Heart right ventricle (tissue), 16 donors: ENCODE data around the gene RIMKLB. TPM values are rescaled to one million over a fixed set of nuclear protein-coding genes. Genes with fewer than 3 reads are reported as not detected.
"Not testable (repeated sequence)": the region's sequence is repeated elsewhere in the genome, so short reads cannot be mapped to it uniquely, and the experiment has no call there.

ENCODE experiments used
- ATAC-seq, 8 donors: fragments of 200-7000 bp; cut with Tn5 transposase; one replicate each; pipeline ENCODE4 v1.9.1; 2020; ENCODE audit warnings: mild to moderate bottlenecking in 8 of 8, moderate library complexity in 8 of 8, moderate number of reproducible peaks in 1 of 8
- DNase-seq, 2 donors: peaks; one replicate each; pipeline ENCODE4 v3.0.0-alpha.2; 2020
- H3K27ac ChIP-seq, 10 donors: fragments of 200-600 bp; sonication (generic) in 2 of 10; one replicate each; pipeline versions ENCODE4 v1.5.0 to v1.8.0; 2020 to 2022; ENCODE audit warnings: mild to moderate bottlenecking in 3 of 10
- H3K27me3 ChIP-seq, 7 donors: fragments of 200-600 bp; one replicate each; pipeline ENCODE4 v1.8.0; 2021 to 2022; ENCODE audit warnings: mild to moderate bottlenecking in 2 of 7
- H3K36me3 ChIP-seq, 9 donors: fragments of 200-600 bp; sonication (generic) in 1 of 9; one replicate each; pipeline versions ENCODE4 v1.5.0 to v1.8.0; 2020 to 2022; ENCODE audit warnings: mild to moderate bottlenecking in 2 of 9
- H3K4me1 ChIP-seq, 9 donors: fragments of 200-600 bp; sonication (generic) in 1 of 9; one replicate each; pipeline versions ENCODE4 v1.5.0 to v1.8.0; 2020 to 2022; ENCODE audit warnings: mild to moderate bottlenecking in 4 of 9
- H3K4me3 ChIP-seq, 10 donors: fragments of 200-600 bp; sonication (generic) in 2 of 10; one replicate each; pipeline versions ENCODE4 v1.5.0 to v1.8.0; 2020 to 2022; ENCODE audit warnings: mild to moderate bottlenecking in 7 of 10, moderate library complexity in 2 of 10
- H3K9me3 ChIP-seq, 11 donors: fragments of 200-600 bp in 10 of 11; sonication (generic) in 2 of 11; one replicate each; pipeline versions ENCODE4 v1.5.0 to v1.8.0; 2013 to 2022; ENCODE audit warnings: mild to moderate bottlenecking in 2 of 11, control low read depth in 1 of 11, moderate library complexity in 1 of 11
- WGBS, 2 donors: extraction: QIAGEN DNeasy Blood & Tissue Kit; methylation state at CpG; one replicate each; pipeline ENCODE4 v1.1.7; 2013; ENCODE audit warnings: inconsistent platforms in 1 of 2; 5-methylcytosine and 5-hydroxymethylcytosine counted together
- intact Hi-C, 10 donors: fragments of 100-400 bp; cut with DNase I; formaldehyde crosslinking; loops; one replicate each; pipeline versions ENCODE4 v1.11.1 to v1.14.2; 2022
- polyA plus RNA-seq, 2 donors: library from polyadenylated mRNA; stranded (reverse); fragments of 200-250 nt; gene quantifications; one replicate each; pipeline ENCODE4 v1.2.3, GENCODE V29; 2013
- total RNA-seq, 10 donors: library from RNA; stranded (reverse); fragmentation: NEBNext Ultra II Directional in 3 of 10; extraction: Animal tissue kit (Norgen Biotek cat#: 25700) in 3 of 10; gene quantifications; one replicate each; pipeline versions ENCODE4 v1.2.1 to v1.2.4, GENCODE V29; 2021 to 2023
- TF ChIP-seq, protein P1 (sequence below), 9 donors: fragments of 200-600 bp; sonication (generic) in 2 of 9; IDR thresholded peaks; one replicate each; pipeline versions ENCODE4 v1.5.0 to v1.8.0; 2021 to 2022; ENCODE audit warnings: antibody characterized with exemption in 9 of 9, mild to moderate bottlenecking in 5 of 9, moderate library complexity in 1 of 9
- donor health status: Arrhythmogenic right ventricular cardiomyopathy.
- donor health status: ischemic (EF 13 %, LVEDD 7.1; RV severe dilation, severe dysfunction).
- donor health status: healthy with polysubstance abuse.
- donor health status: DM: no; HTN: yes; CAD: no.
- donor health status: DM: no; HTN: no; CAD: no.
- donor health status: ischemic (EF 25% LVEDD 6.9; RV normal size, moderate dysfunction).
- donor health status: ischemic (EF 25% LVEDD 5.7; RV mildly dilated, moderate dysfunction).
- donor health status: healthy.
- donor health status: DM: yes; HTN: yes; CAD: no.
- donor health status: Ischemic cardiomyopathy.
- donor health status: ischemic (EF 35%, LVEDD 5.7; RV mildly dilated, moderate dysfunction).
- donor health status: nonischemic (EF 11% LVEDD 7.7; RV severe dilation, severe dysfunction).
- donor health status: DM: yes; HTN: yes; CAD: no.
- donor health status: PGD.
- donor health status: ischemic (EF 29% LVEDD 5.4; RV normal size, mild dysfunction).
- donor health status: nonischemic (EF 23%, LVEDD 6.1; RV moderate dilation, normal function).

RIMKLB gene
- total and polyA plus RNA-seq, 12 donors = 7.2 to 65.9 (median 12.6) TPM

DNA sequence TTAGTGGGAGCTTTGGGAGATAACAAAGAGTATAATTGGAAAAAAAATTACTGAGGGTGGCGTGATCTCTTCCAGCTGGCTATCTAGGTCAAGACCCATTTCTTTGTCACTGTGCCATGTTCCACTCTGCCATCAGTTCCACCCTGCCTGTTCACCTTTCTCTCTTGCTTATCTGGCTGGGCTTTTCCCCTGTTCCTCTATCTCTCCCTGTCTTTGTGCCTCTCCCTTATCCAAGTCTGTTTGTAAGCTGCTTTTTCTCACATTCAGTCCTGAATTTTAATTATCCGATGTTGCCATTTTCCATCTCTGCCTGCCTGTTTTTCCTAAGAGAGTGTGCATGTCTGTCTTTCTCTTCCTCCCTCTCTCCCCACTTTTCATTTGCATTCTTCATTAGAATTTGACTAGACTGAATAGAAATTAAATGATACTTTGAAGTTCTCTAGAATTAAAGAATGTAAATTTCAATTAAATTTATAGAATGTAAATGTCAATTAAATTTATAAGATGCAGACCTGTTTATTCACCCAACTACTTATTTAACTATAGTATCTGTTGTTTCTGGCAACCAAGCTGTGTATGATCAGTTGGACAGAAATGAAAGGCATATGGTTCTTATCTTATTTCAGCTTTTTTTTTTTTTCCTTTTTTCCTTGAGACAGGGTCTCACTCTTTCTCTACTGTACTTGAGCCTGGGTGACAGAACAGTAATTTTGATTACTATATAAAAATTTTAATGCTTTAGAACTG is 83.8 kb downstream of the RIMKLB start:
- peaks cover 0 to 32% (median 12%) of the 10 kb centered on the region in 9 donors for H3K4me1 ChIP-seq
- TF ChIP-seq, protein P1, sequence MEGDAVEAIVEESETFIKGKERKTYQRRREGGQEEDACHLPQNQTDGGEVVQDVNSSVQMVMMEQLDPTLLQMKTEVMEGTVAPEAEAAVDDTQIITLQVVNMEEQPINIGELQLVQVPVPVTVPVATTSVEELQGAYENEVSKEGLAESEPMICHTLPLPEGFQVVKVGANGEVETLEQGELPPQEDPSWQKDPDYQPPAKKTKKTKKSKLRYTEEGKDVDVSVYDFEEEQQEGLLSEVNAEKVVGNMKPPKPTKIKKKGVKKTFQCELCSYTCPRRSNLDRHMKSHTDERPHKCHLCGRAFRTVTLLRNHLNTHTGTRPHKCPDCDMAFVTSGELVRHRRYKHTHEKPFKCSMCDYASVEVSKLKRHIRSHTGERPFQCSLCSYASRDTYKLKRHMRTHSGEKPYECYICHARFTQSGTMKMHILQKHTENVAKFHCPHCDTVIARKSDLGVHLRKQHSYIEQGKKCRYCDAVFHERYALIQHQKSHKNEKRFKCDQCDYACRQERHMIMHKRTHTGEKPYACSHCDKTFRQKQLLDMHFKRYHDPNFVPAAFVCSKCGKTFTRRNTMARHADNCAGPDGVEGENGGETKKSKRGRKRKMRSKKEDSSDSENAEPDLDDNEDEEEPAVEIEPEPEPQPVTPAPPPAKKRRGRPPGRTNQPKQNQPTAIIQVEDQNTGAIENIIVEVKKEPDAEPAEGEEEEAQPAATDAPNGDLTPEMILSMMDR (IDR thresholded peaks at IDR 0.05) = no peak
- H3K36me3 ChIP-seq = peaks cover 0 to 20% (median 4%) of the 10 kb centered on the region in 9 donors
- intact Hi-C loops = loop anchor here in 5 of 10 donors (5.0 to 10.0 kb wide), 4 partner anchors 83 to 113 kb away; no protein-coding TSS in a partner anchor
- WGBS, 2 donors = 37 to 52% methylated on average over 2 of the region's 2 CpGs
- ATAC-seq (peak in 2 of 8 donors; percentile 43 to 48), DNase-seq (no peak)
- no peaks in the 10 kb centered on the region for H3K9me3 ChIP-seq
- no peak overlapping the region for H3K4me3 ChIP-seq
- H3K27me3 ChIP-seq = no peaks in the 10 kb centered on the region
- H3K27ac ChIP-seq = no peak overlapping the region

DNA sequence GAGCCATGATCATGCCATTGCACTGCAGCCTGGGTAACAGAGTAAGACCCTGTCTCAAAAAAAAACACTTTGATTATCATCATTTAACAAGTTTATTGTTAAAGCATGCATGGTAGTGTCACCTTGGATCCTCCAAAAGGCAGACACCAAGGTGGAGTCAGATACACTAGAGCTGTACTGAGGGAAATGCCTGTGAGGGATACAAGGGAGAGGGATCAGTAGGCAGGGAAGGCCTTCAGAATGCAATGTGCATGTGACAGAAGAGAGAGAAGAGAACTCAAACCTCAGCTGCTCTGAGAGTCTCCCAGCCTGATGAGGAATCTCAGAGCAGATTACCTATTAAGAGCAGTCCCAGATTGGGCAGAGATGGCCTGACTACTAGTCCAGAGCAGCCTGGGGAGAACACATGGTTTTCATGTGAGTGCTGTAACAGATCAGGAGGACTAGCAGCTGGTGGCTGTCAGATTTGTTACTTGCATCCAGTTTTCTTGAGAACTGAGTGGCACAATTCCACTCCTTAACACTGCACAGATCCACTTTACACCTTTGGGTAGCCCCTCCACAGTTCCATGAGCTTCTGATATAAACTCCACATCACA is 86.6 kb downstream of the RIMKLB start:
- ATAC-seq (no peak), DNase-seq (no peak)
- TF ChIP-seq, protein P1 (IDR thresholded peaks at IDR 0.05) = no peak
- no peaks in the 10 kb centered on the region for H3K9me3 ChIP-seq
- no peak overlapping the region for H3K27ac ChIP-seq
- no peak overlapping the region for H3K4me3 ChIP-seq
- H3K36me3 ChIP-seq = peaks cover 0 to 10% (median 4%) of the 10 kb centered on the region in 9 donors
- H3K27me3 ChIP-seq = no peaks in the 10 kb centered on the region
- peaks cover 0 to 24% (median 12%) of the 10 kb centered on the region in 9 donors for H3K4me1 ChIP-seq
- intact Hi-C loops = loop anchor here in 5 of 10 donors (5.0 to 10.0 kb wide), 4 partner anchors 80 to 110 kb away; no protein-coding TSS in a partner anchor

DNA sequence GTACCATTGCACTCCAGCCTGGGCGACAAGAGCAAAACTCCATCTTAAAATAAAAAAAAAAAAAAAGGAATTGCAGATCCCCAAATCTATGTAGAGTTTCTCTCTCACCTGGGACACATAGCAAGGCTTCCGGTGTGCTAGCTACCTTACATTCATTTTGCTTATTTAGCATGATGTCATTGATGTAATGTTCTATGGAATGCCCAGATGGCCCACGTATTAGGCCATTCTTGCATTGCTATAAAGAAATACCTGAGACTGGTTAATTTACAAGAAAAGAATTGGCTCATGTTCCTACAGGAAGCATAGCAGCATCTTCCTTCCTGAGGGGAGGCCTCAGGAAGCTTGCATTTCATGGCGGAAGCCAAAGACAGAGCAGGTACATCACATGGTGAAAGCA is 87.7 kb downstream of the RIMKLB start:
- WGBS, 2 donors = 81 to 87% methylated on average over 4 of the region's 4 CpGs
- DNase-seq (no peak), ATAC-seq (no peak)
- H3K4me3 ChIP-seq = no peak overlapping the region
- H3K4me1 ChIP-seq = peaks cover 0 to 14% (median 12%) of the 10 kb centered on the region in 9 donors
- TF ChIP-seq, protein P1 (IDR thresholded peaks at IDR 0.05) = no peak
- intact Hi-C loops = loop anchor here in 3 of 10 donors (10.0 kb wide), 2 partner anchors 79 to 109 kb away; no protein-coding TSS in a partner anchor
- no peak overlapping the region for H3K27ac ChIP-seq
- H3K27me3 ChIP-seq = no peaks in the 10 kb centered on the region
- H3K9me3 ChIP-seq = no peaks in the 10 kb centered on the region
- H3K36me3 ChIP-seq = peaks cover 0 to 10% (median 4%) of the 10 kb centered on the region in 9 donors

DNA sequence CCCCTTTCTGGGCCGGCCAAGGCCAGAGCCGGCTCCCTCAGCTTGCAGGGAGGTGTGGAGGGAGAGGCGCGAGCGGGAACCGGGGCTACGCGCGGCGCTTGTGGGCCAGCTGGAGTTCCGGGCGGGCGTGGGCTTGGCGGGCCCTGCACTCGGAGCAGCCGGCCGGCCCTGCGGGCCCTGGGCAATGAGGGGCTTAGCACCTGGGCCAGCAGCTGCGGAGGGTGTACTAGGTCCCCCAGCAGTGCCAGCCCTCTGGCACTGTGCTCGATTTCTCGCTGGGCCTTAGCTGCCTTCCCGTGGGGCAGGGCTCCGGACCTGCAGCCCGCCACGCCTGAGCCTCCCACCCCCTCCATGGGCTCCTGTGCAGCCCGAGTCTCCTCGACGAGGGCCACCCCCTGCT is 89.4 kb downstream of the RIMKLB start:
- H3K4me1 ChIP-seq, H3K9me3 ChIP-seq, H3K4me3 ChIP-seq, H3K27me3 ChIP-seq, H3K27ac ChIP-seq, ATAC-seq, DNase-seq: not testable (repeated sequence)
- peaks cover 0 to 10% (median 4%) of the 10 kb centered on the region in 9 donors for H3K36me3 ChIP-seq
- WGBS, 2 donors = 96 to 98% methylated on average over 19 to 28 of the region's 28 CpGs
- intact Hi-C loops = loop anchor here in 3 of 10 donors (10.0 kb wide), 2 partner anchors 78 to 108 kb away; no protein-coding TSS in a partner anchor

DNA sequence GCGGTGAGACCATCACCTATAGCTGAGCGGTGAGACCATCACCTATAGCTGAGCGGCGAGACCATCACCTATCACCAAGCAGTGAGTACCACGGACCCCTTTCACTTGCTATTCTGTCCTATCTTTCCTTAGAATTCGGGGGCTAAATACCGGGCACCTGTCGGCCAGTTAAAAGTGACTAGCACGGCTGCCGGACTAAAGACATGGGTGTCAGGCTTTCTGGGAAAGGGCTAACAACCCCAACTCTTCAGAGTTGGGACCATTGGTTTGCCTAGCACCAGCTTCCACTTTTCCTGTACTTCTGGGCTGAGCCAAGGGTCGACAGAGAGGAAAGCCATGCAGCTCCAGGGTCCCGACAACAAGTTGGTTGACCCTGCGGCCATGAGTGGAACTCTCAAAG is 90.9 kb downstream of the RIMKLB start:
- H3K27me3 ChIP-seq, H3K27ac ChIP-seq, H3K36me3 ChIP-seq, ATAC-seq, DNase-seq, H3K9me3 ChIP-seq, H3K4me1 ChIP-seq: not testable (repeated sequence)
- 66 to 77% methylated on average over 13 of the region's 13 CpGs for WGBS, 2 donors
- H3K4me3 ChIP-seq = peak overlapping the region in 3 of 10 donors; percentile 8 to 39 (median 20)
- intact Hi-C loops = loop anchor here in 3 of 10 donors (10.0 kb wide), 2 partner anchors 76 to 106 kb away; no protein-coding TSS in a partner anchor

DNA sequence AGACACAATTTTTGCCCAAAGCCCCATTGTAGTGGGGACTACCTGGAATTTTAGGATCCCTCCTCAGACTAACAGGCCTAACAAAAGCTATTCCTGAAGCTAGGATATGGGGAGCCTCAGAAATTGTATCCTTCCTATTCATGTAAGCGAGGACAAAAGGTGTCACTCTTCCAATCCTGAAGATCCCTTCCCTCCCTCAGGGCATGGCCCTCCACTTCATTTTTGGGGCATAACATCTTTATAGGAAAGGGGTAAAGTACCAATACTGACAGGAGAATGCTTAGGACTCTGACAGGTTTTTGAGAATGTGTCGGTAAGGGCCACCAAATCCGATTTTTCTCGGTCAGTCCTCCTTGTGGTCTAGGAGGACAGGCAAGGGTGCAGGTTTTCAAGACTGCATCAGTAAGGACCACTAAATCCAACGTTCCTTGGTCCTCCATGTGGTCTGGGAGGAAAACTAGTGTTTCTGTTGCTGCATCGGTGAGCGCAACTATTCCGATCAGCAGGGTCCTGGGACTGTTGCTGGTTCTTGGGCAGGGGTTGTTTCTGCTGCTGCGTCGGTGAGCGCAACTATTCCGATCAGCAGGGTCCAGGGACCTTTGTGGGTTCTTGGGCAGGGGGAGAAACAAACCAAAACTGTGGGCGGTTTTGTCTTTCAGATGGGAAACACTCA is 91.7 kb downstream of the RIMKLB start:
- intact Hi-C loops = loop anchor here in 3 of 10 donors (10.0 kb wide), 2 partner anchors 75 to 105 kb away; no protein-coding TSS in a partner anchor
- not testable (repeated sequence) for ATAC-seq, H3K9me3 ChIP-seq, H3K27ac ChIP-seq, H3K36me3 ChIP-seq, H3K27me3 ChIP-seq, H3K4me3 ChIP-seq, H3K4me1 ChIP-seq, DNase-seq
- WGBS, 2 donors = 74 to 76% methylated on average over 13 of the region's 13 CpGs

DNA sequence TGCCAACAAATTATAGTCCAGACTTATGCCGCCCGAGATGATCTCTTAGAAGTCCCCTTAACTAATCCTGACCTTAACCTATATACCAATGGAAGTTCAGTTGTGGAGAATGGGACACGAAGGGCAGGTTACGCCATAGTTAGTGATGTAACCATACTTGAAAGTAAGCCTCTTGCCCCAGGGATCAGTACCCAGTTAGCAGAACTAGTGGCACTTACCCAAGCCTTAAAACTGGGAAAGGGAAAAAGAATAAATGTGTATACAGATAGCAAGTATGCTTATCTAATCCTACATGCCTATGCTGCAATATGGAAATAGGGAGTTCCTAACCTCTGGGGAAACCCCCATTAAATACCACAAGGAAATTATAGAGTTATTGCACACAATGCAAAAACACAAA is 95.4 kb downstream of the RIMKLB start:
- H3K4me1 ChIP-seq, ATAC-seq, H3K27ac ChIP-seq, DNase-seq, H3K27me3 ChIP-seq, H3K36me3 ChIP-seq, H3K4me3 ChIP-seq, intact Hi-C loops, H3K9me3 ChIP-seq: not testable (repeated sequence)
- 92 to 93% methylated on average over 4 of the region's 4 CpGs for WGBS, 2 donors
